ENCODE results near the gene MTFMT. TPM values are rescaled to one million over a fixed set of nuclear protein-coding genes. Genes with fewer than 3 reads are reported as not detected.

MTFMT gene
- total and polyA plus RNA-seq, 9 donors: 11.5 to 30.3 (median 18.9) TPM

DNA sequence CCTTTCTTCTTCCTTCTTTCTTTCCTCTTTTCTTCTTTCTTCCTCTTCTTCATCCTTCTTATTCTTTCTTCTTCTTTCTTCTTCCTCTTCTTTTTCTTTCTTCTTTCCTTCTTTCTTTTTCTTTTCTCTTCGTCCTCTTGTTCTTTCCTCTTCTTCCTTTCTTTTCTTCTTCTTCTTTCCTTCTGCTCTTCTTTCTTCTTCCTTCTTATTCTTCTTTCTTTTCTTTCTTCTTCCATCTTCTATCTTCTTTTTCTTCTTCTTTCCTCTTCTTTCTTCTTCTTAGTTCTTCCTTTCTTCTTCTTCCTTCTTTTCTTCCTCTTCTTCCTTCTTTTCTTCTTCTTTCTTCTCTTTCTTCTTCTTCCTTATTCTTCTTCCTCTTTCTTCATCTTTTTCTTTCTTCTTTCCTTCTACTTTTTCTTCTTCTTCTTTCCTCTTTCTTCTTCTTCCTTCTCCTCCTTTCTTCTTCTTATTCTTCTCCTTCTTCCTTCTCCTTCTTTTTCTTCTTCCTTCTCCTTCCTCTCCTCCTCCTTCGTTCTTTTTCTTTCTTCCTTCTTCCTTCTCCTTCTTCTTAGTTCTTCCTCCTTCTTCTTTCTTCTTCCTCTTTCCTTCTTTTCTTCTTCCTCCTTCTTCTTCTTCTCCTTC lies 77.5 kb downstream of the MTFMT start:
- H3K36me3 ChIP-seq: no peaks in the 10 kb centered on the region
- no peak overlapping the region for H3K27ac ChIP-seq
- no peaks in the 10 kb centered on the region for H3K9me3 ChIP-seq
- intact Hi-C loops (cut with DNase I): no loop called here
- H3K4me1 ChIP-seq (ENCODE audit: insufficient read depth): no peaks in the 10 kb centered on the region
- no peaks in the 10 kb centered on the region for H3K27me3 ChIP-seq
- 95 to 100% (median 97%) methylated on average over 2 of the region's 2 CpGs for WGBS, 3 donors
- DNase-seq: no peak
- no peak overlapping the region for H3K4me3 ChIP-seq
- no peak for TF ChIP-seq EP300 (IDR thresholded peaks at IDR 0.05)
- TF ChIP-seq POLR2A (IDR thresholded peaks at IDR 0.05): no peak
- TF ChIP-seq, protein P1, sequence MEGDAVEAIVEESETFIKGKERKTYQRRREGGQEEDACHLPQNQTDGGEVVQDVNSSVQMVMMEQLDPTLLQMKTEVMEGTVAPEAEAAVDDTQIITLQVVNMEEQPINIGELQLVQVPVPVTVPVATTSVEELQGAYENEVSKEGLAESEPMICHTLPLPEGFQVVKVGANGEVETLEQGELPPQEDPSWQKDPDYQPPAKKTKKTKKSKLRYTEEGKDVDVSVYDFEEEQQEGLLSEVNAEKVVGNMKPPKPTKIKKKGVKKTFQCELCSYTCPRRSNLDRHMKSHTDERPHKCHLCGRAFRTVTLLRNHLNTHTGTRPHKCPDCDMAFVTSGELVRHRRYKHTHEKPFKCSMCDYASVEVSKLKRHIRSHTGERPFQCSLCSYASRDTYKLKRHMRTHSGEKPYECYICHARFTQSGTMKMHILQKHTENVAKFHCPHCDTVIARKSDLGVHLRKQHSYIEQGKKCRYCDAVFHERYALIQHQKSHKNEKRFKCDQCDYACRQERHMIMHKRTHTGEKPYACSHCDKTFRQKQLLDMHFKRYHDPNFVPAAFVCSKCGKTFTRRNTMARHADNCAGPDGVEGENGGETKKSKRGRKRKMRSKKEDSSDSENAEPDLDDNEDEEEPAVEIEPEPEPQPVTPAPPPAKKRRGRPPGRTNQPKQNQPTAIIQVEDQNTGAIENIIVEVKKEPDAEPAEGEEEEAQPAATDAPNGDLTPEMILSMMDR (IDR thresholded peaks at IDR 0.05): no peak

Other genes starting within 250 kb of the MTFMT start
- gene PIF1, start 204.0 kb downstream of the MTFMT start, total RNA-seq: 1 to 10 TPM in 2 of 7 donors, under 1 TPM in 3, not detected in 2; 0.18 to 1.4 (median 0.37) TPM
- under 1 TPM; 0.98 to 0.99 TPM for gene PIF1, start 204.0 kb downstream of the MTFMT start, polyA plus RNA-seq
- 10 to 100 TPM; 12.6 to 42.7 (median 27.9) TPM for gene PLEKHO2, start 187.7 kb downstream of the MTFMT start, total RNA-seq
- gene PLEKHO2, start 187.7 kb downstream of the MTFMT start, polyA plus RNA-seq: 10 to 100 TPM; 16.6 to 19.5 TPM
- 10 to 100 TPM in 5 of 7 donors, 1 to 10 TPM in 2; 5.7 to 29.4 (median 12.1) TPM for gene ANKDD1A, start 117.7 kb downstream of the MTFMT start, total RNA-seq
- gene ANKDD1A, start 117.7 kb downstream of the MTFMT start, polyA plus RNA-seq: 1 to 10 TPM; 6.2 to 10.0 TPM
- 10 to 100 TPM; 60.6 to 90.6 (median 84.0) TPM for gene SPG21, start 39.7 kb downstream of the MTFMT start, total RNA-seq
- gene SPG21, start 39.7 kb downstream of the MTFMT start, polyA plus RNA-seq: 100 to 1,000 TPM in 1 of 2 donors, 10 to 100 TPM in 1; 59.7 to 123 TPM
- gene SLC51B, start 15.7 kb upstream of the MTFMT start, total RNA-seq: under 1 TPM in 2 of 7 donors, not detected in 5; 0.27 to 0.31 TPM
- under 1 TPM in 1 of 2 donors, not detected in 1; 0.22 TPM for gene SLC51B, start 15.7 kb upstream of the MTFMT start, polyA plus RNA-seq
- gene RASL12, start 38.4 kb upstream of the MTFMT start, total RNA-seq: 10 to 100 TPM in 6 of 7 donors, 1 to 10 TPM in 1; 4.8 to 31.1 (median 14.2) TPM
- gene RASL12, start 38.4 kb upstream of the MTFMT start, polyA plus RNA-seq: 10 to 100 TPM; 19.1 to 24.8 TPM
- under 1 TPM in 4 of 7 donors, not detected in 3; 0.07 to 0.28 (median 0.11) TPM for gene KBTBD13, start 47.1 kb upstream of the MTFMT start, total RNA-seq
- under 1 TPM; 0.07 to 0.10 TPM for gene KBTBD13, start 47.1 kb upstream of the MTFMT start, polyA plus RNA-seq
- 1 to 10 TPM; 4.4 to 9.9 (median 7.6) TPM for gene UBAP1L, start 85.6 kb upstream of the MTFMT start, total RNA-seq
- 1 to 10 TPM; 2.5 to 4.4 TPM for gene UBAP1L, start 85.6 kb upstream of the MTFMT start, polyA plus RNA-seq
- 10 to 100 TPM; 23.2 to 41.1 (median 32.8) TPM for gene PDCD7, start 104.2 kb upstream of the MTFMT start, total RNA-seq
- gene PDCD7, start 104.2 kb upstream of the MTFMT start, polyA plus RNA-seq: 10 to 100 TPM; 16.4 to 29.8 TPM
- 10 to 100 TPM; 37.1 to 44.2 (median 41.1) TPM for gene CLPX, start 155.7 kb upstream of the MTFMT start, total RNA-seq
- gene CLPX, start 155.7 kb upstream of the MTFMT start, polyA plus RNA-seq: 10 to 100 TPM; 19.0 to 44.4 TPM
- gene CILP, start 181.8 kb upstream of the MTFMT start, total RNA-seq: 10 to 100 TPM in 3 of 7 donors, 1 to 10 TPM in 4; 1.2 to 24.3 (median 4.6) TPM
- gene CILP, start 181.8 kb upstream of the MTFMT start, polyA plus RNA-seq: 10 to 100 TPM in 1 of 2 donors, 1 to 10 TPM in 1; 1.6 to 34.1 TPM

Measured in ovary (tissue), 9 donors.